Fibroblast of skin of right quadriceps (primary cell): ENCODE data around the gene FGFR3.

ENCODE experiments used
- DNase-seq: peaks from one replicate; pipeline ENCODE4 v3.0.0-alpha.2; 2013

The FGFR3 gene

GRCh38 chr4:1756893-1757779 lies 36.0 kb upstream of the FGFR3 start:
- no peak for DNase-seq

DNA sequence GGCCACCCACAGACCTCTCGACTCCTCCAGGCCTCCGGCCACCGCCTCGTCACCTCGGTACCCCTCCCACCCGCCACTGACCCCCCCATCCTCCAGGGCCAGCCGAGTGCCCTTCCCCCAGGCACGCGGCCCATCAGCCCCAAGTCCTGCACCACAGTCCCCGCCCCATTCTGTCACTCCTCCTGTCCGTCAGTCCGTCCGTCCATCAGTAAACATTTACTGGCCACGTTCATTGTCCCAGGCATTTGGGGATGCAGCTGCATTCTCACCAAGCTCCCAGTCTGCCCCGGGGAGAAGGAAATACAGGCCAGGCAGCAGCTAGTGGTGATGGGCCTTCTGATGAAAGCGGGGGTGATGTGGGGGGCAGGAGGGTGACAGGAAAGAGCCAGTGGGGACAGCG lies 35.3 kb upstream of the FGFR3 start:
- DNase-seq: no peak

- no peak for DNase-seq
These were observed 34.6 kb upstream of the FGFR3 start for GRCh38 chr4:1758306-1759121.

DNA sequence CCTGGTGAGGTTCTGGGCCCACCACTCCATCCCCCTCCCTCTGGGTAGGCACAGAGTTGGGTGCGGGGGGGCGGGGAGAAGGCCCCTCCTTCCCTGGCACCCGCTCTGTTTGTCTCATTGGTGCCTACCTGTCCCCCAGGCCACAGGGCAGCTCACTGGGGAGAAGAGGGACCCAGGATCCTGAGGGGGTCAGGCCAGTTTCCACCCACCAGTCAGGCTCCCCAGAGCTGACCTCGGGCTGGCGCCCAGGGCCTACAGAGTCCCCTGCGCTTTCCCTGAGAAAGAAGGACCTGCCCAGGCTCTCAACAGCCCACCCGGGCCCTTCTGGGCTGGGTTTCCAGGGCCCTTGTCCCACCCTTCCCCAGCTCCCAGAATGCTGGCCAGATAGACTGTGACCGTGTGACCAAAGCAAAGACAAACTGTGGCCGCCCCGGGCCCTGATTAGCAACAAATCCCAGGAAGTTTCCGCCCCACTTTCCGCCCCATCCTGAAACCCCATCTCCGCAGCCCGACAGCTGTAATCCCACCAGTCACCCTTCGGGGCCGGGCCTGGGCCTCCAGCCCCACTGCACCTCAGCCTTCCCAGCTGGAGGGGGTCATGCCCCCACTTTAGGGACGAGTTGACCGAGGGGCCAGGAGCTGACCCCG lies 33.8 kb upstream of the FGFR3 start:
- no peak for DNase-seq

- no peak for DNase-seq
These were observed 33.3 kb upstream of the FGFR3 start for GRCh38 chr4:1759818-1760223.

DNA sequence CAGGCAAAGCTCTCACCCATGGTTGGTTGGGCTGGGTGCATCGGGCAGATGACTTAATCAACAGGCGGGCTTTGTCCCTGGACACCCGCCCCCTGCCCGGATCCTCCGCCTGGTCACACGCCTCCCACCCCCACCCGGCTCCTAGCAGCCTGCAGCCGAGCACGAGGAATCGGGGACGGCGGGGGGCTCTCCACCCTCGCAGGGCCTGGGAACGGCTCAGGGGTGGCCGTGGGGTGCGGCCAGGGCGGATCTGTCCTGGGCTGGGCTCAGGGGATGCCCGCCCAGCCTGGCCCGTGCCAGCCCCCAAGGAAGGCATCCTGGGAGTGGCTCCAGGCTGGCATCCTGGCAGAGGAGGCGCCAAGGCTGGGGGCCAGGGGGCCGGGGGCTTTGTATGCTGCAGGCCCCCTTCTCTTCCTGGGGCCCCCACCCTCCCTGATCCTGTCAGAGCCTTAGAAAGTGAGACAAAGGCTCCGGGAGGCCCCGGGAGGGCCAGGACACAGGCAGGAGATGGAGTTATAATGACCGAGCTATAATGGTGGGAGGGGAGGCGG lies 32.5 kb upstream of the FGFR3 start:
- no peak for DNase-seq

DNA sequence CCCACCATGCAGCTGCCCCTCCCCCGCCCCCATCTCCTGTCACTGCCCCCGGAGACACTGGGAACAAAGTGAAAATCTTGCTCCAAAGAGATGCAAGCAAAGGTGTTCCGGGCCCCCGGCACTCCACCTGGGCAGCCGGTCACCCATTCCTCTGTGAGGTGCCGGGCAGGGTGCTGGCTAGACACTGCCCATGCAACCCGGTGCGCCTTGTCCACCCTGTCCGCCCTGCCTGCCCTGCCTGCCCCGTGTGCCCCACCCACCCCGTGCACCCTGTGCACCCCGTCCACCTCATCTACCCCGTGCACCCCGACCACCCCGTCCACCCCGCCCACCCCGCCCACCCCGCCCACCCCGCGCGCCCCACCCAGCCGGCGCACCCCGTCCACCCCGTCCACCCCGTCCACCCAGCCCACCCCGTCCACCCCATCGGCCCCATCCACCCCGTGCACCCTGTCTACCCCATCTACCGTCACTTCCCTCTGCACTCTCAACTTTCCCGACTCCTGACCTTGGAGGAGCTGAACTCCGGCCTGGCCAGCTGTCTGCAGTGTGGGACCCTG lies 31.9 kb upstream of the FGFR3 start:
- DNase-seq: no peak

DNA sequence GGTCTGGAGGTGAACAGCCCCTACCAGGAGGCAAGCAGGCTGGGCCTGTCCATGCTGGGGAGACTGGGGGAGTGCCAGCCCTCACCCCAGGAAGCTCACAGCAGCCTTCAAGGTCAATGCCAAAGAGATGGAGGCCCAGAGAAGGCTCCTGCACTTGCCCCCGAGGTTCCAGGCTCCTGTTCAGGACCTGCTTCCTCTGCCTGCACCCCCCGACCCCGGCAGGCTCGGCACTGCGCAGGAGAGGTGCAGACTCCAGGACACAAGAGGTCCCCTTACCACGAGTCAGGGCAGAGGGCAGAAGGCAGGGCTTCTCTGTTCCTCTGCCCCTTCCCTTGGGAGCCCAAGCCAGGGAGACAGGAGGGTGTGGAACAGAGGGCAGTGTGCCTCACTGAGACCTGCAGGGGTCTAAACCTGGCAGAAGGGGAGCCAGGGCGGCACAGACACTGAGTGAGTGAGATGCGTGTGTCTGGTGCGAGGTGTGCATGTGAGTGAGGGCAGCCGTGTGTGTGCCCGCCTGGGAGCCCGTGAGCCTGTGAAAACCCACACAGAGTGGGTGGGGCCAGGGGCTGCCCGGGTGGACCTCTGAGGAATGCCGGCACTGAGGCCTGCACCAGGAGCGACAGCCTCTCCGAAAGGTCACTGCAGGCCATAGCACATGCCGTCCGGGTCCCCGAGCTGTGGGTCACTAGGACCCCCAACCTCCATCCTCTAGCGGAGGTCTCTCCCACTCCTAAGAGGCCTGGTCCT lies 30.7 kb upstream of the FGFR3 start:
- no peak for DNase-seq

DNA sequence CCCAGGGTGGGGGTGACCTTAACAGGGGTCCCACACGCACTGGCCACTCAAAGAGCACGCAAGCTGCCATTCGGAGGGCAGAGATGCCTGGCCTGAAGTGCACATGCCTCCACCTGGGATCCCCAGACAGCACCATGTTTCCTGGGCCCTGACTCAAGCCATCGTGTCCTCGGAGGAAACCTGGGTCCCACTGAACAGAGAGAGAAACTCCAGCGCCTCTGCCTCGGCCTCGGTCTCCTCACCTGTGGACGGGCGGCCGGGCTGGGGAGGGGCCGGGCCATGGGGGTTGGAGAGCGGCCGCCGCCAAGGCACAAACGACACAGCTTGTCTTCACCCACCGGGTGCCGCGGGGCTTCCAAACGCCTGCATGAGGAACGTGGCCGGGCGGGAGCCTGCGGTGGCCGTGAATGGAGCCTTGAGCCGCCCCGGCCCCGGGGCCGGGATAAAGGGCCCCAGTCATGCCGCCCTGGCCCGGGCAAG lies 30.0 kb upstream of the FGFR3 start:
- no peak for DNase-seq

- peak; percentile 43 for DNase-seq
These were observed 29.5 kb upstream of the FGFR3 start for GRCh38 chr4:1763550-1764080.

DNA sequence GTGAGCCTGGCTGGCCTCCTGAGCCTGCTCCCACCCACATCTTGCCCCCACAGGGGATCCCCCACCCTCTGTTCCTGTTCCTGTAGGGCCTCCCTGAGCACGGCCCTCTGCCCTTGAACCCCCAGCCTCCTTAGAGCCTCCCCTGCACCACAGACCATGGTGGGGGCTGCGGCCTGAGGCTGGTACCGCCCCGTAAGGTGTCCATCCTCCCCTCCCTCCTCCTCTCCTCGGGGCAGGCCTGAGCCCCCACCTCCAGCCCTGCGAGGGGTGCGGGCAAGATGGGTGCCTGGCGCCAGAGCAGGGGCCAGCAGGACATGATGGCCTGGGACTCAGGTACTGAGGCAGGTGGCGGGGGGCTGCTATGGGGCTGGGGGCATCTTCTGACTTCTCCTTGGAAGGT lies 28.4 kb upstream of the FGFR3 start:
- DNase-seq: no peak

- no peak for DNase-seq
These were observed 27.6 kb upstream of the FGFR3 start for GRCh38 chr4:1765409-1766072.

GRCh38 chr4:1766106-1767060 lies 26.7 kb upstream of the FGFR3 start:
- no peak for DNase-seq

DNA sequence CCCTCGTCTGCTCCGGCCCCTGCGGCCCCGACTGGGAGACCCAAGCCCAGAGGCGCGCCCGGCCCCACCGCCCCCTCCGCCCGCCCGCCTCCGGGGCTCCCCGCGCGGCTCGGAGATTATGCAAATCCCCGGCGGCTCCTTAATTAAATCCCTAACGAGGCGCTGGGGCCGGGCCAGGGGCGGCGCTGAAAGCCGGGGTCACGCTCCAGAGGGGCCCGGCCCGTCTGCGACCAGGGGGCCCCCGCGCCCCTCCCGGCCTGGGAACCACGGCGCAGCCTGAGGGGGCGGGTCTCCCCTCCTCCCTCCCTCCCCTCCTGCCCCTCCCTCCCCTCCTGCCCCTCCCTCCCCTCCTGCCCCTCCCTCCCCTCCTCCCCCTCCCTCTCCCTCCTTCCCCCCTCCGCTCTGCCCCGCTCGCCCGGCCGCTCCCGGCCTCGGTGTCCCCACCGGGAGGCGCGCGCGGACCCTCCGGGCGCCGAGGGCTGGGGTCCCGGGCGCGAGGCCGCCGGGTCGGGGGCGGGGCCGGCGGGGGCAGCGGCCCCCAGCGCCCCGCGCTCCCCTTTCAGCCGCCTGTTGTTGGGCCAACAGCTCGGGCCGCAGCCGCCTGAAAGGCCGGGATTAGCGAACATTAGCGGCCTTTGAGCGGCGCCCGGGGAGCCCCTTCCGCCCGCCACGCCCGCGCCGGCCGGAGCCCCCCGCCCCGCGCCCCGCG lies 25.9 kb upstream of the FGFR3 start:
- peak; percentile 20 for DNase-seq

GRCh38 chr4:1767770-1768366 lies 25.2 kb upstream of the FGFR3 start:
- DNase-seq: peak; percentile 22

DNA sequence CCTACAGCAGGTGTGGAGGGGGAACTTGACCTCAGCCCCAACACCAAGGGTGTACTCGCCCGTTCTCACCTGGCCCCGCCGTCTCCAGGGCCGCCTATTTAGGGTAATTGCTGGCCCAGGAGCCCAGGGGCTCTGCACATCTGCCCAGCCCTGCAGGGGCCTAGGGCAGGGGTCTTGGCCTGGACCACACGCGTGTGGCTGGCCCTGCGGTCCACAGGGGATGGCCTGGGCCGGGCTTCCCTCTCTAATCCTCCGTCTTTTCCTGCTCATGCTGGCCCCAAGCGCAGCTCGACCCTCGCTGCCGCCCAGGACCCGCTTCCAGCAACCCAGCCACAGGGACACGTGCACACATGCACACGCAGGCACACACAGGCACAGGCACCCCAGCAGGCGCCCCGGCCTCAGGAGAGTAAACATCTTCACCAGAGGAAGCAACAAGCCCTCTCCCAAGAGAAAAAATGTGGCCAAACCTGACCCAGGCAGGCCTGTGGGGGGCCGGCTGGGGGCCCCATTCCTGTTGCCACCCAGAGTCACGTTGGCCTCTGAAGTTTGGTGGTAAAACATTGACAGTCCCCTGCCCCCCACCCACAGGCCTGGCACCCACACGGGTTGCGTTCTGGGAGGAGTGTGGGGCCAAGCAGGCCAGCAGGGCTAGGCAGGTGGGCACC lies 24.6 kb upstream of the FGFR3 start:
- no peak for DNase-seq

DNA sequence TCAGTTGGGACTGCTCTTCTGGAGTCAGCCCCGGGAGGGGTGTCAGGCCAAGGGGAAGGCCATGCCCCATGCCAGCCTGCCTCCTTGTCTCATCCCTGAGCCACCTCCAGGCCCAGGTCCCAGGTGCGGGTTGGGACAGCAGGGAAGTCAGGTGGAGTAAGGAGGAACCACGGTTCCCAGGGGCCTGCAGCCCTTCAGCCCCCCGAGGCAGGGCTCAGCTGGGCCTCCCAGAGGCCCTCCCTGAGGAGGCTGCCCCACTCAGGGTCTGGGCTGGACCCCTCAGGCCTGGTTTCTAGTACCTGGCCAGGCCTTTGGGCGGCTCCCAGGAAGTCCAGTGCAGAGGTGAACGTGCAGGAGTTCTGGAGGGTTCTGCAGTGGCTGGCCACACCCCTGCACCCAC lies 23.4 kb upstream of the FGFR3 start:
- no peak for DNase-seq

- DNase-seq: no peak
These were observed 22.8 kb upstream of the FGFR3 start for GRCh38 chr4:1770245-1770644.
